Vagina (tissue), 2 donors: ENCODE data around the gene NCOR2.

Experiments used
- CTCF ChIP-seq, 3 experiments: fragments of 450-650 bp in 2 of 3; fragments of 200-600 bp in 1 of 3; sonication (generic) in 1 of 3; IDR thresholded peaks; one replicate each; pipeline ENCODE4 v1.5.1; 2017 to 2019; ENCODE audit warnings: antibody characterized with exemption in 3 of 3, mild to moderate bottlenecking in 2 of 3, moderate library complexity in 2 of 3
- POLR2A ChIP-seq, 2 donors: fragments of 450-650 bp; IDR thresholded peaks; one replicate each; pipeline ENCODE4 v1.6.1; 2017; ENCODE audit warnings: antibody characterized with exemption in 2 of 2, mild to moderate bottlenecking in 2 of 2, moderate library complexity in 2 of 2
- POLR2AphosphoS5 ChIP-seq, 2 donors: sonication (generic); formaldehyde crosslinking; IDR thresholded peaks; one replicate each; pipeline ENCODE4 v1.9.0; 2017; ENCODE audit warnings: antibody characterized with exemption in 2 of 2, mild to moderate bottlenecking in 2 of 2, low read depth in 1 of 2; ENCODE audit not compliant: insufficient read depth in 1 of 2

- TF ChIP-seq POLR2A (IDR thresholded peaks at IDR 0.05), result no peak
- no peak for TF ChIP-seq CTCF (IDR thresholded peaks at IDR 0.05)
- no peak for TF ChIP-seq POLR2AphosphoS5 (IDR thresholded peaks at IDR 0.05; ENCODE audit: insufficient read depth in 1 of 2, low read depth in 1 of 2)
Observed at GRCh38 chr12:124564232-124564958, 3.0 kb downstream of the NCOR2 start.
